Fibroblast of lung (primary cell): ENCODE measurements around the gene FOXD4L6.
"Not testable (repeated sequence)": the region's sequence is repeated elsewhere in the genome, so short reads cannot be mapped to it uniquely, and the experiment has no call there.

Source experiments
- EZH2 ChIP-seq: IDR thresholded peaks from 2 replicates; pipeline ENCODE4 v1.5.1; 2012; ENCODE audit warnings: low read length, control low read depth, mild to moderate bottlenecking; ENCODE audit errors: missing control alignments
- TF ChIP-seq, protein P1 (sequence below), 2 donors: IDR thresholded peaks in 1 of 2; conservative IDR thresholded peaks in 1 of 2; 1 replicate in 1 of 2; 2 replicates in 1 of 2; pipeline ENCODE4 v1.5.1; 2011 to 2012; ENCODE audit warnings: low read length in 2 of 2, control low read depth in 1 of 2, inconsistent platforms in 1 of 2, low read depth in 1 of 2, mild to moderate bottlenecking in 1 of 2

DNA sequence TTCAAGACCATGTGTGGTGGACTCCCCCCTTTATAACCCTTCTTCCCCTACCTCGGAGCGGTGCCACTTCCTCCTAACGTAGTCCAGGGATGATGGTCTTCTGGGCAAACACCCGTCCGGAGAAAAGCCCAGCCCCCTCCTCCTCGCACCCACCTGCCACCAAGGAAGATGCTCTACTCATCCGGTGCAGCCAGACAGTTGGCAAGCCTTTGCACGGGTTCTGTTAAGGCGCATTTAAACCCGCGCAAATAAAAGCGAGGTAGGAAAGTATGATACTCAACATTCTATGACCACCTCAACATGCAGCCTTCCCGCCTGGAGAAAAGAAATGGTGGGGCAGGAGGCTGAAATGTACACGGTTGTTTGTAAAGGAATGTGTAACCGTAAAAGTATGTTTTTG, at the start of gene FOXD4L6:
- TF ChIP-seq, protein P1, sequence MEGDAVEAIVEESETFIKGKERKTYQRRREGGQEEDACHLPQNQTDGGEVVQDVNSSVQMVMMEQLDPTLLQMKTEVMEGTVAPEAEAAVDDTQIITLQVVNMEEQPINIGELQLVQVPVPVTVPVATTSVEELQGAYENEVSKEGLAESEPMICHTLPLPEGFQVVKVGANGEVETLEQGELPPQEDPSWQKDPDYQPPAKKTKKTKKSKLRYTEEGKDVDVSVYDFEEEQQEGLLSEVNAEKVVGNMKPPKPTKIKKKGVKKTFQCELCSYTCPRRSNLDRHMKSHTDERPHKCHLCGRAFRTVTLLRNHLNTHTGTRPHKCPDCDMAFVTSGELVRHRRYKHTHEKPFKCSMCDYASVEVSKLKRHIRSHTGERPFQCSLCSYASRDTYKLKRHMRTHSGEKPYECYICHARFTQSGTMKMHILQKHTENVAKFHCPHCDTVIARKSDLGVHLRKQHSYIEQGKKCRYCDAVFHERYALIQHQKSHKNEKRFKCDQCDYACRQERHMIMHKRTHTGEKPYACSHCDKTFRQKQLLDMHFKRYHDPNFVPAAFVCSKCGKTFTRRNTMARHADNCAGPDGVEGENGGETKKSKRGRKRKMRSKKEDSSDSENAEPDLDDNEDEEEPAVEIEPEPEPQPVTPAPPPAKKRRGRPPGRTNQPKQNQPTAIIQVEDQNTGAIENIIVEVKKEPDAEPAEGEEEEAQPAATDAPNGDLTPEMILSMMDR (conservative IDR thresholded peaks at IDR 0.05 in 1 of 2, IDR thresholded peaks at IDR 0.05 in 1 of 2; ENCODE audit: low read depth in 1 of 2, low read length in 2 of 2) = not testable (repeated sequence)
- TF ChIP-seq EZH2 = not testable (repeated sequence)
